GM12874 (cell line): ENCODE results near the gene PRG2.
A peak's percentile ranks its signal among the peaks of the same experiment; 100 is the strongest.

Source experiments
- CTCF ChIP-seq: IDR thresholded peaks from 2 replicates; pipeline ENCODE4 v1.5.1; 2011; ENCODE audit warnings: low read depth, mild to moderate bottlenecking, control low read depth, low read length, moderate library complexity; ENCODE audit not compliant: insufficient read depth

The PRG2 gene

DNA sequence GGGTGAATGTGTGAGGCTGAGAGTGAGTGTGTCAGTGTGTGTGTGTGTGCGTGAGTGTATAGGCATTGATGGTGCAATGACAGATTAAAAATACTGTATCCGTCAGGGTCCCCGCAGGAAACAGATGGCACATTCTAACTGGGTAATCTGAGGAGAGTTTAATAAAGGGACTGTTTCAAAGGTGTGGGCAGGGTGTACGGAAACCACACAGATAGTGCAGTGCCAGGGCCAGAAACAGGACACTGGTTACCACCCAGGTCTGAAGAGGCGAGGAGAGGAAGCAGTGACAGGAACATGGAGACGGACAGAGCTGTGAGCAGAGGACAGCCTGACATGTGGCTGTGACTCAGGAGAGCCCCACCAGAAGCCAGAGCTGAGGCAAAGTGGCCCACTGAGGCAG lies 35.8 kb downstream of the PRG2 start:
- TF ChIP-seq CTCF, result no peak

DNA sequence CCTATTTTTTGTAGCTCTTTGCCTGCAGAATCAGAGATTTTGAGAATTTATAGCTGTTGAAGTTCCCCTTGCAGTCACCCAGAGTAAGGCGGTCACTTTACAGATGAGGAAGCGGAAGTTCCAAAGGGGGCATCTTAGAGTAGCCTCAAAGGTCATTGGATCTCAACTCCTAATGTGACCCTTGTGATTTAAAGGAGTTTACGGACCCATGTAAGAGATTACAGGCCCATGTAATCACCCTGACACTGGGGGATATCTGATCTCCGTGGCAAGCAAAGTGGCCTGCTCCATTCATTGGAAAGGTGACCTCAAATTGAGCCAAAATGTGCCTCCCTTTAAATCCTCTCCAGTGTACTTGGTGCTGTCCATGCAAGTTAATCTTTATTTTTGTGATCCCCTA lies 36.6 kb downstream of the PRG2 start:
- TF ChIP-seq CTCF, result no peak

DNA sequence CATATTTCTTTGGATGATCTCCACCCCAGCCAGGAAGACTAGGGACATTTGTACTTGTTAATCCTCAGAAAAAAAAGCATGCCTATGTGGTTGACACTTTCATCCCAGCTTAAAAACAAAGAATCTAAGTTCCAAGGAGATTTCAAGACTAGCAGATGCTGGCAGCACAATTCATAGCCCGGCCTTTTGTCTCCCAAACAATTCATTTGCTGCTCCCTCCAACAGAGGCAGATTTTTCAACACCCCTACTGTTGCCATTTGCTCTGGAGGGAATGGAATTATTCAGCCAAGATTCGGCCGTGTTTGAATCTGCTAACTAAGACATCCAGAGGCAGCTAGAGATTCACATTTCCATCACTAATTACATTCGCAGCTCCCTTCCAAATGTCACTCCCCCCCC lies 37.0 kb downstream of the PRG2 start:
- no peak for TF ChIP-seq CTCF

DNA sequence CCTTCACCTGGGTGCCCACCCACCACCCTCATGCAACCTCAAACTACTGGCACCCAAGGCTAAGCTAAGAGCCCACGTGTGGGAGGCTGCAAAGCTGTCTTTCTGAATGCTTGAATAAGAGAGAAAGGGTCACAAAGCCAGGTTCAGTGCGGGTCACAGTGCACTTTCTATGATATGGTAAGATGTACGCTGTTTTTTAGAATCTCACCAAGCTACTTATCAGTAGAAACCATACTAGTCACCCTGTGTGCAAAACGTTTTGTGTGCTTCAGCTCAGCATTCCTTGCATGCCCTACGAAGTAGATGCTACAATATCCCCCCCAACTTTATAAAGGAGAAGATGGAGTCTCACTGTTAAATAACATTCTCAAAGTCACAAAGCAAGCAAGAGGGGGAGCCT lies 37.4 kb downstream of the PRG2 start:
- TF ChIP-seq CTCF, result no peak

DNA sequence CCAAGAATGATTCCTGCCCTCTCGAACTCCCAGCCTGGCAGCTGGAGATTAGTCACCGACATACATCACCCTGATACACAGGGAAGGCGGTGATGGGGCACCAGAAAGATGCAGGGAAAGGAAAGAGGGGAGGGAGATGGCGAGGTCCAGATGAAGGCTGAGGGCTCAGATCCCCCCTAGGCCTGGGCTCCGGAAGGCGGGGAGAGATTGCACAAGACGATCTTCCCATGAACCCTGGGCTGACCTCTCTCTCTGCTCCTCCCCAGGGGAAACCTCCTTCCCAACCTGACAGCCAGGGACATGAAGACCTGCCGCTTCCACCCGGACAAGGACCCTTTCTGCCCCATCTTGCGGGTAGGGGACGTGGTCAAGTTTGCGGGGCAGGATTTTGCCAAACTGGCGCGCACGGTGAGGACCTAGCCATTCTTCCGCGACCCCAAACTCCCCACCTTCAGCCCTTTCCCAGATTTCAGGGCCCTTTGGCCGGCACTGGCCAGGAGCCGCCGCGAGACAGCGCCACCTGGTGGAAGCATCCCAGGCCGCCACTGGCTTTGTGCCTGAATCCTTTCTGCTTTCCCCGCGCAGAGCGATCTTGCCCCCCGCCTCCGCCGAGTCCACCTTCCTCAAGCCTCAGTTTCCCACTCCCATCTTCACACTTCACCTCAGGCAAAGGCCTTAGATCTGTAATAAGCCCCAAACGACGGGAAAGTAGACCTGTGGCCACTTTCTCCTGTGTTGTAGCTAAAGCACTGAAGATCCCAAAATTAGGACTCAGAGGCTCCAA lies 40.8 kb downstream of the PRG2 start:
- peak; percentile 89 for TF ChIP-seq CTCF

DNA sequence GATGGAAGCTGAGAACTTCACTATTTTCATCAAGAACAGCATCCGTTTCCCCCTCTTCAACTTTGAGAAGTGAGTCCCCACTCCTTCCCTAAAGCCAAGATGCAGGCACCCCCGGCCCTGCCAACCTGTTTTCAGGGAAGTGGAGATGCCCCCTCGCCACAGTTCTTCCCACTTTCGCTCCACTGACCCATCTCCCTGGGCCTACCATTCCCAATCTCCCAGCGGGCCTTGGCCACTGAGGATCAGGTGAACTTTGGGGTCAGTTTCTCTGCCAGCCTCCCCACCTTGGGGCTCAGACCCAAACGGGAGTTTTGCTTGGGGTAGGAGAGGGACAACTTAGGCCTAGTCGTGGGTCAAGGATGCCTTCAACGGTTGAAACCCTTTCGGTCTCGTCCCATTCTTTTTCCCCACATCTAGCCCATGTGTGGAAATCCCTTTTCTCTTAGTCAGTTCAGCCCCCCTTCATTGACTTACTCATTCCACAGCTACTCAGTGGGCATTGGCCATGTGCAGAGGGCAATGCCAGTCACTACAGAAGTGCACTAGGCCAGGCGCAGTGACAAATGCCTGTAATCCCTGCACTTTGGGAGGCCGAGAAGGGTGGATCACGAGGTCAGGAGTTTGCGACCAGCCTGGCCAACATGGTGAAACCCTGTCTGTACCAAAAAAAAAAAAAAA lies 41.7 kb downstream of the PRG2 start:
- no peak for TF ChIP-seq CTCF

DNA sequence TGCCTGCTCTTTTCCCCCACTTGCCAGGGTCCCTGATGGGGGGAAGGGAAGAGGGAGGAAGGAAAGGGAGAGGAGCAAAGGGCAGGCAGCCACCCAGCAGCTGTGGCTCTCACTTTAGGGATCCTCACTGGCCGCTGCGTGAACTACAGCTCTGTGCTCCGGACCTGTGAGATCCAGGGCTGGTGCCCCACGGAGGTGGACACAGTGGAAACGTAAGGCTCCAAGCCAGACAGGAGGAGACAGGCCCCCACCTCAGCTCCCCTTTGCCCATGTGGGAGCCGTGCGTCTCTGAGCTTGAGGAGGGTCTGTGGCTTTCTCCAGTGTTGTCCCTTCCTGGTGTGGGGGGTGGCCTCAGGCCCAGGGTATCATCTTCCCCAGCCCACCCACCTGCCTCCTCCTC lies 42.4 kb downstream of the PRG2 start:
- TF ChIP-seq CTCF, result no peak
